Neutrophil (primary cell): ENCODE data around the gene KLHL25.

ENCODE experiments used
- H3K27ac ChIP-seq: fragments of 200-600 bp; sonication (generic); 2 replicates; pipeline ENCODE4 v1.5.1; 2016; ENCODE audit warnings: mild to moderate bottlenecking, moderate library complexity
- H3K27me3 ChIP-seq: fragments of 200-600 bp; sonication (generic); 2 replicates; pipeline ENCODE4 v1.6.0; 2016; ENCODE audit warnings: mild to moderate bottlenecking
- H3K36me3 ChIP-seq: fragments of 200-600 bp; sonication (generic); 2 replicates; pipeline ENCODE4 v1.5.1; 2017
- H3K4me1 ChIP-seq, 2 experiments: fragments of 200-600 bp in 1 of 2; sonication (generic) in 1 of 2; 1 replicate in 1 of 2; 2 replicates in 1 of 2; pipeline versions ENCODE4 v1.5.1 to v1.6.1; 2013 to 2016; ENCODE audit warnings: low read depth in 1 of 2, low read length in 1 of 2, mild to moderate bottlenecking in 1 of 2, moderate library complexity in 1 of 2; ENCODE audit not compliant: control insufficient read depth in 1 of 2, insufficient read depth in 1 of 2
- H3K4me3 ChIP-seq, 2 experiments: fragments of 200-600 bp in 1 of 2; sonication (generic) in 1 of 2; 1 replicate in 1 of 2; 2 replicates in 1 of 2; pipeline ENCODE4 v1.5.1; 2013 to 2016; ENCODE audit warnings: low read depth in 1 of 2, low read length in 1 of 2, mild to moderate bottlenecking in 1 of 2, moderate library complexity in 1 of 2
- H3K9me3 ChIP-seq: fragments of 200-600 bp; sonication (generic); 2 replicates; pipeline ENCODE4 v1.5.1; 2016
- TF ChIP-seq, protein P1 (sequence below): fragments of 200-600 bp; sonication (generic); IDR thresholded peaks from 2 replicates; pipeline ENCODE4 v1.5.1; 2016; ENCODE audit warnings: antibody characterized with exemption

The KLHL25 gene, protein sequence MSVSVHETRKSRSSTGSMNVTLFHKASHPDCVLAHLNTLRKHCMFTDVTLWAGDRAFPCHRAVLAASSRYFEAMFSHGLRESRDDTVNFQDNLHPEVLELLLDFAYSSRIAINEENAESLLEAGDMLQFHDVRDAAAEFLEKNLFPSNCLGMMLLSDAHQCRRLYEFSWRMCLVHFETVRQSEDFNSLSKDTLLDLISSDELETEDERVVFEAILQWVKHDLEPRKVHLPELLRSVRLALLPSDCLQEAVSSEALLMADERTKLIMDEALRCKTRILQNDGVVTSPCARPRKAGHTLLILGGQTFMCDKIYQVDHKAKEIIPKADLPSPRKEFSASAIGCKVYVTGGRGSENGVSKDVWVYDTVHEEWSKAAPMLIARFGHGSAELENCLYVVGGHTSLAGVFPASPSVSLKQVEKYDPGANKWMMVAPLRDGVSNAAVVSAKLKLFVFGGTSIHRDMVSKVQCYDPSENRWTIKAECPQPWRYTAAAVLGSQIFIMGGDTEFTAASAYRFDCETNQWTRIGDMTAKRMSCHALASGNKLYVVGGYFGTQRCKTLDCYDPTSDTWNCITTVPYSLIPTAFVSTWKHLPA

DNA sequence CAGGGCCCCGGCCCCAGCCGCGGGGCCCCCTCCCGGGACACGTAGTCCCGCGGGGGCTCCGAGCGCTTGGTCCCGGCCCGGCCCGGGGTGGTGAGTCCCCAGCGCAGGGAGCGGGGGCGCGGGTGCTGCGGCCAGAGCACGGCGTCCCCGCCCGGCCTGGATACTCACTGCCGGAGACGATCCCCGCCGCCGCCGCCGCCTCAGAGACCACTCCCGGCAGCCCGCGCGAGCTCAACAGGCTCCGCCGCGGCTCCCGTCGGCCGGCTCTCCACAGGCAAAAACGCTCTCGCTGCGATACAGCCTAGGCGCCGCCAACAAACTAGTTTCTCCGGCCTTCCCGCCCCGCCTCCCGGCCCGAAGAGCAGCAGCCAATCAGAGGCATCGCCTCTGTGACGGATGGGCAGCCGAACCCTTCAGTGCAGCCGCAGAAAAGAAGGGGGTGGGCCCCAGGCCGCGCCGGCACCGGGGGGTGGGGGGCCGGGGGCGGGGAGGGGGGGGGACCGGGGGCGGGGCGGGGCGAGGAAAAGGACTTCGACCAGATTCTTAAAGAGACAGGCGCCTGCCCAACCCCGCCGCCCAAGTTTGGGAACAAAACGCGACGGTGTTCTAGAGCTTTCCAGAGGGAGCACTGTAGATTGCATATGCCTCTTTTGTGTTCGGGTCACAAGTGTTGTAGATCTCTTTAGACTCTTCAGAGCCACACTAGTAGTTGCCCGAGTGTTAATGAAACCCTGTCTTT, at the start of gene KLHL25:
KLHL25 (minus strand) TSS at position 328 of the 739 bp plus-strand sequence. CDS start 25,115 bp downstream, outside the sequence.
- Histone ChIP-seq H3K4me3 (peak within 1 kb of the TSS; percentile 71 to 89), H3K4me1 (peaks cover 14 to 17% of the 10 kb centered on the region in 2 experiments), H3K9me3 (no peaks in the 10 kb centered on the region), H3K27ac (peak within 1 kb of the TSS; percentile 61), H3K27me3 (peaks cover 73% of the 10 kb centered on the region), H3K36me3 (no peaks in the 10 kb centered on the region)
- TF ChIP-seq, protein P1, sequence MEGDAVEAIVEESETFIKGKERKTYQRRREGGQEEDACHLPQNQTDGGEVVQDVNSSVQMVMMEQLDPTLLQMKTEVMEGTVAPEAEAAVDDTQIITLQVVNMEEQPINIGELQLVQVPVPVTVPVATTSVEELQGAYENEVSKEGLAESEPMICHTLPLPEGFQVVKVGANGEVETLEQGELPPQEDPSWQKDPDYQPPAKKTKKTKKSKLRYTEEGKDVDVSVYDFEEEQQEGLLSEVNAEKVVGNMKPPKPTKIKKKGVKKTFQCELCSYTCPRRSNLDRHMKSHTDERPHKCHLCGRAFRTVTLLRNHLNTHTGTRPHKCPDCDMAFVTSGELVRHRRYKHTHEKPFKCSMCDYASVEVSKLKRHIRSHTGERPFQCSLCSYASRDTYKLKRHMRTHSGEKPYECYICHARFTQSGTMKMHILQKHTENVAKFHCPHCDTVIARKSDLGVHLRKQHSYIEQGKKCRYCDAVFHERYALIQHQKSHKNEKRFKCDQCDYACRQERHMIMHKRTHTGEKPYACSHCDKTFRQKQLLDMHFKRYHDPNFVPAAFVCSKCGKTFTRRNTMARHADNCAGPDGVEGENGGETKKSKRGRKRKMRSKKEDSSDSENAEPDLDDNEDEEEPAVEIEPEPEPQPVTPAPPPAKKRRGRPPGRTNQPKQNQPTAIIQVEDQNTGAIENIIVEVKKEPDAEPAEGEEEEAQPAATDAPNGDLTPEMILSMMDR = peak; percentile 50

DNA sequence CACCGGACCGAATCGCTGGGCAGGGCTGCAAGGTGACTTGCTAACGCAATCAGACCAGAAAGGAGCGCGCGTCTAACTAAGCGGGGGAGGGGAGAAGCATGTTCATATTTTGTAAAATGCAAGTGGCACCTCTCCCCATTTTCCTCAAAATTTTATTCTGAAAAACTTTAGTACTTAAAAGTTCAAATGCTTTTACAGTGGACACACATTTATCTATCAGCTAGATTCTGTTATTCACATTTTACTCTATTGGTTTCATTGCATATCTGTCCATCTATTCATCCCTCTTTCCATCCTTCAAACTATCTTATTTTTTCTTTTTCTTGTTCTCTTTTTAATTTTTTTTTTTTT, 46.1 kb upstream of the KLHL25 start:
- H3K27ac ChIP-seq = no peak overlapping the region
- peaks cover 24% of the 10 kb centered on the region for H3K27me3 ChIP-seq
- peaks cover 4 to 10% of the 10 kb centered on the region in 2 experiments for H3K4me1 ChIP-seq
- no peaks in the 10 kb centered on the region for H3K36me3 ChIP-seq
- no peak overlapping the region for H3K4me3 ChIP-seq
- H3K9me3 ChIP-seq = no peaks in the 10 kb centered on the region
- TF ChIP-seq, protein P1 = no peak

DNA sequence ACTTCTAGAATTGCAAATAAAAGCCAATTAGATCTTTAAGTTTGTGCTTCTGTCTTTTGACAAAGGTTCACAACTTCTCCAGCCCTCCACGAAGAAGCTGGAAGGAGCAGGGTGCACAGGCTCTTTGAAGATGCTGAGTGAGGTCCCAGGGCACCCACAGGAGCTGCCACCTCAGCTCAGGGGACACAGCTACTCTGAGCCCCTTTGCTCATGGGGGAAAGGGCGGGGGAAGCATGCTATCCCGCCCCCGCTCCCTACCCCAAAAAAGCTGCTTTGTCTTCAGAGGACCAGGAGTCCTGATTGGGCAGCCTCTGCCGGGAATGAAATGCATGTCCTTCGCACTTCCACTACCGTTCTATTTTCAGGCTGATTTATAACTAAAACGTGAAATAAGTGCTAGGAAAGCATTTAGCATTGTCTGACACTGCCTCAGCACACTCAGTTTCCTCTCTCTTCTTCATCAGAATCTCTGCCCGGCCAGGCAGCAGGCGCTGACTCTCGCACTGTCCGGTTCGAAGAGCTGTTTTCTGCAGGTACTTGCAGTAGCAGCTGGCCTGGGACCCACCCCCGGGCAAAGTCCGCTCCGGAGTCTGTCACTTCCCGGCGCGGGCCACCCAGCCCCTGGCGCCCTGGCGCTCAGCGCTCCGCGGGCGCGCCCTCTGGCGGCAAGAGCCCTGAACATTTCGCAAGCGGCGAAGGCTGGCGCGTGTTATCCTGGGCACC, 45.5 kb upstream of the KLHL25 start:
- Histone ChIP-seq H3K27me3 (peaks cover 19% of the 10 kb centered on the region), H3K36me3 (no peaks in the 10 kb centered on the region), H3K27ac (no peak overlapping the region), H3K4me1 (peaks cover 4 to 10% of the 10 kb centered on the region in 2 experiments), H3K4me3 (no peak overlapping the region), H3K9me3 (no peaks in the 10 kb centered on the region)
- TF ChIP-seq, protein P1 = peak; percentile 77

DNA sequence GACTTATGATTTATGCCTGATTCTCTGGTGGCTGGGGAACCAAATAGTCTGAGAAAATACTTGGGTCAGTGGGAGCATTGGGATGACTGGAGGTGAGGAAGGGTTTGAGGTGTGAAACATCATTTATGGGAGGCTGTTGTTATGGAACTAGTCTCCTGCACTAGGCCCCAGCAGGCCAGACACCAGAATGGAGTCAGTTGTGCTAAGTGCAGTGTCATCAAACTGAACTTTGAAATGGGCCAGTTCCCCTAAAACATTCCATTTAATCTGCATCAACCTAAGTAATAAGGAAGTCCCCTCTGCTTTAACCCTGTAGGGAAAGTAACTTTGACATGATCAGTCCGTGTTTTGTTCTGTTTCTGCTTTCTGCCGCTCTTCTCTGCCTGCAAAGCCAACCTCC, 44.9 kb upstream of the KLHL25 start:
- Histone ChIP-seq H3K9me3 (no peaks in the 10 kb centered on the region), H3K27me3 (peaks cover 15% of the 10 kb centered on the region), H3K27ac (no peak overlapping the region), H3K36me3 (no peaks in the 10 kb centered on the region), H3K4me3 (no peak overlapping the region), H3K4me1 (peaks cover 4 to 10% of the 10 kb centered on the region in 2 experiments)
- TF ChIP-seq, protein P1 = no peak

DNA sequence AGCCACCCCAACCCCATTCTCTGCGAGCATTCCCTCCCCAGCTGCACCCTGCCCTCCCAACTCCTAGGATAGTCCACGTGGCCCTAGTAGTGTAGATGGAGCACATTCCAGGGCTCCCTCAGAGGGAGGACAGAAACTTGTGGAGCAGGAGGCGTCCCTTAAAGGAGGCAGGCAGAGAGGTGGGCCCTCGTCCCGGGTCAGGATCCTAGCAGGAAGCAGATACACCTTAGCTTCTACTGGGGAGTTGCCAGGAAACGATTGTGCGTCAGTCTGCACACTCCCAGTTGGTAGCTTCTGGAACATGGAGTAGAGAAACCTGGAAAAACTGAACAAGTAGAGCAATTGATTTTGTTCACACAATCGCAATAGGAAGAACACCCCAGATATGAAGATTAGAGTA, 43.9 kb upstream of the KLHL25 start:
- Histone ChIP-seq H3K9me3 (no peaks in the 10 kb centered on the region), H3K36me3 (no peaks in the 10 kb centered on the region), H3K4me1 (peaks cover 4 to 10% of the 10 kb centered on the region in 2 experiments), H3K4me3 (no peak overlapping the region), H3K27ac (no peak overlapping the region), H3K27me3 (peaks cover 8% of the 10 kb centered on the region)
- TF ChIP-seq, protein P1 = no peak
